Effector CD4-positive, alpha-beta T cell (primary cell): ENCODE measurements around the gene KIF26B.

Experiments
- DNase-seq: peaks from one replicate; pipeline ENCODE4 v3.0.0-alpha.2; 2020

The KIF26B gene

GRCh38 chr1:245608271-245608670 is 453.5 kb downstream of the KIF26B start:
- no peak for DNase-seq

GRCh38 chr1:245609354-245610150 is 454.8 kb downstream of the KIF26B start:
- no peak for DNase-seq

- DNase-seq: no peak
Measured at GRCh38 chr1:245611251-245611650, 456.5 kb downstream of the KIF26B start.

- DNase-seq: no peak
Measured at GRCh38 chr1:245614476-245614875, 459.7 kb downstream of the KIF26B start.

- DNase-seq: no peak
Measured at GRCh38 chr1:245615001-245615400, 460.2 kb downstream of the KIF26B start.

- no peak for DNase-seq
Measured at GRCh38 chr1:245621589-245621988, 466.8 kb downstream of the KIF26B start.

- DNase-seq: no peak
Measured at GRCh38 chr1:245622332-245623014, 467.7 kb downstream of the KIF26B start.

GRCh38 chr1:245641384-245641783 is 486.6 kb downstream of the KIF26B start:
- no peak for DNase-seq

GRCh38 chr1:245645406-245645805 is 490.6 kb downstream of the KIF26B start:
- DNase-seq: no peak

- DNase-seq: no peak
Measured at GRCh38 chr1:245645894-245646293, 491.1 kb downstream of the KIF26B start.

- DNase-seq: no peak
Measured at GRCh38 chr1:245648749-245649522, 494.2 kb downstream of the KIF26B start.

GRCh38 chr1:245649666-245650065 is 494.9 kb downstream of the KIF26B start:
- DNase-seq: no peak

GRCh38 chr1:245650441-245650960 is 495.7 kb downstream of the KIF26B start:
- DNase-seq: no peak

GRCh38 chr1:245651093-245651492 is 496.3 kb downstream of the KIF26B start:
- DNase-seq: no peak

- no peak for DNase-seq
Measured at GRCh38 chr1:245652116-245652515, 497.3 kb downstream of the KIF26B start.

- no peak for DNase-seq
Measured at GRCh38 chr1:245652660-245653427, 498.1 kb downstream of the KIF26B start.

- DNase-seq: no peak
Measured at GRCh38 chr1:245654460-245655050, 499.8 kb downstream of the KIF26B start.

GRCh38 chr1:245656189-245656717 is 501.5 kb downstream of the KIF26B start:
- no peak for DNase-seq

- DNase-seq: no peak
Measured at GRCh38 chr1:245657371-245657770, 502.6 kb downstream of the KIF26B start.

- no peak for DNase-seq
Measured at GRCh38 chr1:245663373-245663772, 508.6 kb downstream of the KIF26B start.

- no peak for DNase-seq
Measured at GRCh38 chr1:245663841-245664240, 509.1 kb downstream of the KIF26B start.

- no peak for DNase-seq
Measured at GRCh38 chr1:245666412-245666811, 511.6 kb downstream of the KIF26B start.
